Stomach smooth muscle (tissue), 2 donors: ENCODE data around the gene PRXL2A.
"Not testable (repeated sequence)": the region's sequence is repeated elsewhere in the genome, so short reads cannot be mapped to it uniquely, and the experiment has no call there.

Experiments used
- H3K27ac ChIP-seq: one replicate; pipeline ENCODE4 v1.7.0; 2013; ENCODE audit warnings: mild to moderate bottlenecking, low read length, inconsistent platforms
- H3K27me3 ChIP-seq, 2 donors: one replicate each; pipeline ENCODE4 v1.7.0; 2013; ENCODE audit warnings: low read length in 2 of 2; ENCODE audit not compliant: insufficient read depth in 2 of 2, control insufficient read depth in 1 of 2
- H3K36me3 ChIP-seq, 2 donors: one replicate each; pipeline ENCODE4 v1.7.0; 2013; ENCODE audit warnings: low read length in 2 of 2; ENCODE audit not compliant: control insufficient read depth in 2 of 2, insufficient read depth in 2 of 2
- H3K4me1 ChIP-seq: one replicate; pipeline ENCODE4 v1.7.0; 2013; ENCODE audit warnings: low read length; ENCODE audit not compliant: control insufficient read depth, insufficient read depth
- H3K4me3 ChIP-seq, 2 donors: one replicate each; pipeline ENCODE4 v1.7.0; 2013; ENCODE audit warnings: low read length in 2 of 2
- H3K9ac ChIP-seq, 2 donors: one replicate each; pipeline ENCODE4 v1.7.0; 2013; ENCODE audit warnings: low read length in 2 of 2, mild to moderate bottlenecking in 1 of 2
- H3K9me3 ChIP-seq, 2 donors: one replicate each; pipeline ENCODE4 v1.7.0; 2013; ENCODE audit warnings: low read length in 2 of 2; ENCODE audit not compliant: control insufficient read depth in 2 of 2
- donor health status: healthy.
- donor health status: Pancreatic carcinoma.

Gene PRXL2A

GRCh38 chr10:80408242-80409101 lies at the start of gene PRXL2A:
Gene PRXL2A (plus strand): TSS chr10:80408551. CDS start chr10:80420468, 11,917 bp downstream.
- Histone ChIP-seq H3K9me3 (no peaks in the 10 kb centered on the region), H3K36me3 (no peaks in the 10 kb centered on the region), H3K27me3 (no peaks in the 10 kb centered on the region), H3K9ac (peak within 1 kb of the TSS; percentile 75 to 80), H3K27ac (peak within 1 kb of the TSS; percentile 64), H3K4me3 (peak within 1 kb of the TSS; percentile 78 to 83), H3K4me1 (peaks cover 41% of the 10 kb centered on the region)

- H3K36me3 ChIP-seq, H3K9ac ChIP-seq, H3K27ac ChIP-seq, H3K4me3 ChIP-seq, H3K4me1 ChIP-seq, H3K9me3 ChIP-seq: not testable (repeated sequence)
- peaks cover 11 to 24% of the 10 kb centered on the region in 2 donors for H3K27me3 ChIP-seq
Measured at GRCh38 chr10:80358925-80359324, 49.4 kb upstream of the PRXL2A start.

- Histone ChIP-seq H3K9ac (no peak overlapping the region), H3K27ac (no peak overlapping the region), H3K27me3 (peaks cover 11 to 21% of the 10 kb centered on the region in 2 donors), H3K9me3 (no peaks in the 10 kb centered on the region), H3K4me3 (no peak overlapping the region), H3K4me1 (peaks cover 7% of the 10 kb centered on the region), H3K36me3 (no peaks in the 10 kb centered on the region)
Measured at GRCh38 chr10:80359644-80360043, 48.7 kb upstream of the PRXL2A start.

GRCh38 chr10:80365510-80365909 lies 42.8 kb upstream of the PRXL2A start:
- Histone ChIP-seq H3K36me3 (no peaks in the 10 kb centered on the region), H3K27me3 (no peaks in the 10 kb centered on the region), H3K27ac (no peak overlapping the region), H3K4me1 (no peaks in the 10 kb centered on the region), H3K9ac (no peak overlapping the region), H3K9me3 (peaks cover 7 to 8% of the 10 kb centered on the region in 2 donors), H3K4me3 (no peak overlapping the region)

- H3K4me1 ChIP-seq: no peaks in the 10 kb centered on the region
- H3K9me3 ChIP-seq: peaks cover 7% of the 10 kb centered on the region in 2 donors
- H3K27me3 ChIP-seq: no peaks in the 10 kb centered on the region
- no peak overlapping the region for H3K27ac ChIP-seq
- H3K36me3 ChIP-seq: no peaks in the 10 kb centered on the region
- H3K4me3 ChIP-seq: no peak overlapping the region
- H3K9ac ChIP-seq: no peak overlapping the region
Measured at GRCh38 chr10:80371467-80371866, 36.9 kb upstream of the PRXL2A start.

- Histone ChIP-seq H3K4me1 (no peaks in the 10 kb centered on the region), H3K4me3 (no peak overlapping the region), H3K27ac (no peak overlapping the region), H3K9me3 (no peaks in the 10 kb centered on the region), H3K27me3 (no peaks in the 10 kb centered on the region), H3K9ac (no peak overlapping the region), H3K36me3 (no peaks in the 10 kb centered on the region)
Measured at GRCh38 chr10:80372675-80373074, 35.7 kb upstream of the PRXL2A start.

- Histone ChIP-seq H3K9ac (no peak overlapping the region), H3K4me3 (no peak overlapping the region), H3K9me3 (no peaks in the 10 kb centered on the region), H3K36me3 (no peaks in the 10 kb centered on the region), H3K27ac (no peak overlapping the region), H3K27me3 (no peaks in the 10 kb centered on the region), H3K4me1 (no peaks in the 10 kb centered on the region)
Measured at GRCh38 chr10:80373502-80373901, 34.8 kb upstream of the PRXL2A start.

- Histone ChIP-seq H3K9me3 (no peaks in the 10 kb centered on the region), H3K9ac (no peak overlapping the region), H3K27me3 (no peaks in the 10 kb centered on the region), H3K27ac (no peak overlapping the region), H3K4me3 (no peak overlapping the region), H3K4me1 (no peaks in the 10 kb centered on the region), H3K36me3 (no peaks in the 10 kb centered on the region)
Measured at GRCh38 chr10:80379701-80380100, 28.6 kb upstream of the PRXL2A start.

GRCh38 chr10:80380185-80380584 lies 28.2 kb upstream of the PRXL2A start:
- no peak overlapping the region for H3K27ac ChIP-seq
- no peaks in the 10 kb centered on the region for H3K4me1 ChIP-seq
- no peaks in the 10 kb centered on the region for H3K27me3 ChIP-seq
- no peak overlapping the region for H3K9ac ChIP-seq
- no peaks in the 10 kb centered on the region for H3K36me3 ChIP-seq
- no peaks in the 10 kb centered on the region for H3K9me3 ChIP-seq
- H3K4me3 ChIP-seq: no peak overlapping the region

- Histone ChIP-seq H3K9me3 (no peaks in the 10 kb centered on the region), H3K4me3 (no peak overlapping the region), H3K27ac (no peak overlapping the region), H3K9ac (no peak overlapping the region), H3K27me3 (no peaks in the 10 kb centered on the region), H3K4me1 (no peaks in the 10 kb centered on the region), H3K36me3 (no peaks in the 10 kb centered on the region)
Measured at GRCh38 chr10:80382989-80383388, 25.4 kb upstream of the PRXL2A start.

- no peaks in the 10 kb centered on the region for H3K4me1 ChIP-seq
- H3K9me3 ChIP-seq: no peaks in the 10 kb centered on the region
- no peak overlapping the region for H3K27ac ChIP-seq
- no peak overlapping the region for H3K9ac ChIP-seq
- H3K4me3 ChIP-seq: no peak overlapping the region
- no peaks in the 10 kb centered on the region for H3K36me3 ChIP-seq
- no peaks in the 10 kb centered on the region for H3K27me3 ChIP-seq
Measured at GRCh38 chr10:80390740-80391139, 17.6 kb upstream of the PRXL2A start.
